Eye (tissue), 1 donor: Measurements from ENCODE around the gene TP53I3.
A peak's percentile ranks its signal among the peaks of the same experiment; 100 is the strongest.
"Not testable (repeated sequence)": the region's sequence is repeated elsewhere in the genome, so short reads cannot be mapped to it uniquely, and the experiment has no call there.

Source experiments
- DNase-seq: peaks from one replicate; pipeline ENCODE4 v3.0.0-alpha.2; 2015

Gene TP53I3, protein sequence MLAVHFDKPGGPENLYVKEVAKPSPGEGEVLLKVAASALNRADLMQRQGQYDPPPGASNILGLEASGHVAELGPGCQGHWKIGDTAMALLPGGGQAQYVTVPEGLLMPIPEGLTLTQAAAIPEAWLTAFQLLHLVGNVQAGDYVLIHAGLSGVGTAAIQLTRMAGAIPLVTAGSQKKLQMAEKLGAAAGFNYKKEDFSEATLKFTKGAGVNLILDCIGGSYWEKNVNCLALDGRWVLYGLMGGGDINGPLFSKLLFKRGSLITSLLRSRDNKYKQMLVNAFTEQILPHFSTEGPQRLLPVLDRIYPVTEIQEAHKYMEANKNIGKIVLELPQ

DNA sequence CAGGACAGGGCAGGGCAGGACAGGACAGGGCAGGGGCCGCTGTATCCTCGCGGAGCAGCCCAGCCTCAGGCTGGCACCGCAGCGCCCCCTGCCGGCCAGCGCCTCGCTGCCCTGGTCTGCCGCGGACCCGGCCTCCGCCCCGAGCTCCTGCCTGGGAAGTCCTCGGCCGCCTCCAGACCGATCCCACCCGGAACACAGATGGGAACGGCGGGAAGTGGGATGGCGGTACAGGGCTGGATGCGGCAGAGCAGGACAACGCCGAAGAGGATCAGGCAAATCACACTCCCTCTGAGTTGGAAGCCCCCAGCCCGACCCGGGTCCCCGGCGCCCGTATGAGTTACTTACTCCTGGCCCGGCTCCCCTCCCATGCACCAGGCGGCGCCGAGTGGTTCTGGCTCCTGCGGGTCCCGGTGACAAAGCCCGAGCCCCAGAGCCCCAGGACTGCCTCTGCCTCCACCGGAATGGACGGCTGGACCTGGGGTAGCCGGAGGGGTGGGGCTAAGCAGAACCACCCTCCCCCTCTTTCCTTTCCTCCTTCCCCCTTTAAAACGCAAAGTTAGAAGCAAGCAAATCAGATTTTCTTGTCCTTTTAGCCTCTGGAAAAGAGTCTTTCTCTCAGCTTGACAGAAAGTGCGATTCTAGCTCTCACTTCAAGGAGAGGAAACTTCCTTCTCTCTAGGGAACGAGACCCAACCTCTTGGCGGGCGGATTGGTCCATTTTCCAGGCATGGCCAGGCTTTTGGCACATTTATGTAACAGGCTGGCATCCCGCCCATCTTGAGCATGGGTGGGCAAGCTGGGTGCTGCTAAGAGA, at the start of gene TP53I3:
TP53I3 (minus strand) TSS at position 449 of the 814 bp plus-strand sequence. CDS start 508 bp downstream, outside the sequence.
- DNase-seq: peak; percentile 97

DNA sequence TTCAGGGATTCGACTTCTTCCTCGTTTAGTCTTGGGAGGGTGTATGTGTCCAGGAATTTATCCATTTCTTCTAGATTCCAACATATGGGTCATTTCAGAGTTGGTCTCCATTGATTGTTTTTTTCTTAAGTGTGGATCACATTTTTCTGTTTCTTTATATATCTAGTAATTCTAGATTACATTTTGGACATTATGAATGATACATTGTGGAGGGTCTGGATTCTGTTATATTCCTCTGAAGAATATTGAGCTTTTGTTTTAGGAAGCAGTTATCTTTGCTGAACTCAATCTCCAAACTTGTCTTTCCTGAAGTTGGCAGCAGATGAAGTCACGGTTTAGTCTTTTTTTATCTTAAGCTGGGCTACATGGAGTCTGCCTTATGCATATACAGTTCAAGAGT, 47.9 kb upstream of the TP53I3 start:
- DNase-seq: no peak

DNA sequence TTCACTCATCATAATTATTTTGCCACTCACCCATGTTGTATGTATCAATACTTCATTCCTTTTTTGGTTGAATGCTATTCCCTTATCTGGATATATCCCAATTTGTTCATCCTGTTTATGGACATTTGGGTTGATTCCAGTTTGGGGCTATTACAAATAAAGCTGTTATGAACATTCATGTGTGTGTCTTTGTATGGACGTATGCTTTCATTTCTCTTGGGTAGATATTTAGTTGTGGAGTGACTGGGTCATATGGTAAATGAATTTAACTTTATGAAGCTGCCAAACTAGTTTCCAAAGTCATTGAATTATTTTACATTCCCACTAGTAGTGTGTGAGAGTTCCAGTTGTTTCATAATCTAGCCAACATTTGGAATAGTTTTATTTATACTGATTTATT, 41.3 kb upstream of the TP53I3 start:
- DNase-seq: no peak

DNA sequence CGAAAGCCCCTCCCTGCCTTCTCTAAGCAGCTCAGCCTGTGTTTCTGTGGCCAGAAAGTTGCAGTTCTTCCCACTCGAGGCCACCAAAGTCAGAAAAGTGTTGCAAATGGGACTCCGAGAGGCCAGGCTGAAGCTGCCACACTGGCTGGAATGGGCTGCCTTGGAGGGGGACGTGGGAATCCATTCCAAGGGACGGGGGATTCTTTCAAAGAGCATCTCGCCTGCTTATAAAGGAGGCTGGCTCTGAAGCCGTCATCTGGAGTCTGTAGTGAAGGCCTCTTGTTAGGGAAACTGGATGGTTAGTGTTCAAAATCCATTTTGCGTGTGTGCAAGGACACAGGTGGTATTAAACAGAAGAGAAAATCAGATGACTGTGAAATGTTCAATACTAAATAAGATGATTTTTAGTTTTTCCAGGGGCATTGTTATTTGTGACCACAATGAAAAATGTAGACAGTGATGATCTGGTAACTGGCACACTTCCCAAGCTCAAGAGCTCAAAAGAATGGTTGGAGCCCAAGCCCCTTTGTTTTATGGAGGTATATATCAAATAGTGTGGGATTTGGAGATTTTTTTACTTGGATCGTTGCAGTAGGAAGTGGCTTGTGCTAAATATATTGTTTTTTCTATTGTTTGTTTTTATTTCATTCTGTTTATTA, 39.4 kb upstream of the TP53I3 start:
- DNase-seq: peak; percentile 91

DNA sequence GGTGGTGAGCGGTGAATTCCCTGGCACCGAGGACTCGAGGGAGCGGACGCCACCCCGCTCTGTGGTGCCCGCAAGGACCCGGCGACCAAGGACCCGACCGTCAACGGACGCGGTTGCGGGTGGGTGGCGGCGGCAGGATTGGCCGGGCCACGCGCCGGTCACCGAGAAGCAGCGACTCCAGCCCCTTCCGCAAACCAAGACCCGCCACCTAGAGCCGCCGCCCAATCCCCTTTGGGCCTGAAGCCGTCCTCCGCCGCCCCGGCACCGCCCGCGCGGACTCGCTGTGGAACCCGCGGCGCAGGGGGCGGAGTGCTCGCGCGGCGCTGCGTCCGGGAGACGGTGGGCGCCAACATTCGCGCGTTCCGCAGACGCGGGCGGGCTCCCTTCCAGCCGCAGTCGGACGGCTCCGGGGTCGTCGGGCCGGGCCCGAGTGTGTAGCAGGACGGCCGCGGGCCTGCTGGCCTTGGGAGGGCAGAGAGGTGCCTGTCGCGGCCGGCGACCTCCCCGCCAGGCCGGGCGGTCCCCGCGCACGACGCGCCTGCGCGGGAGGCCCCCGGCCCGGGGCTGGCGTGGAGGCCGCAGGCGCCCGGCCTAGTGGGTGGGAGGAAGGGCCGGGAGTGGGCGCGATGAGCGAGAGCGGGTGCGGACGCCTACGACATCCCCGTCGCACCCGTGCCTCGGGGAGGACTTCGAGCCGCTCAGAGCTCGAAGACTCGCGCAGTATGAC, 38.7 kb upstream of the TP53I3 start, which contains the start of the genes FAM228B and PFN4:
FAM228B (plus strand) TSS at position 275 of the 727 bp plus-strand sequence. CDS start 893 bp downstream, outside the sequence.
PFN4 (minus strand) TSS at position 140 of the 727 bp plus-strand sequence. CDS start 799 bp downstream, outside the sequence.
- DNase-seq: peak; percentile 92

DNA sequence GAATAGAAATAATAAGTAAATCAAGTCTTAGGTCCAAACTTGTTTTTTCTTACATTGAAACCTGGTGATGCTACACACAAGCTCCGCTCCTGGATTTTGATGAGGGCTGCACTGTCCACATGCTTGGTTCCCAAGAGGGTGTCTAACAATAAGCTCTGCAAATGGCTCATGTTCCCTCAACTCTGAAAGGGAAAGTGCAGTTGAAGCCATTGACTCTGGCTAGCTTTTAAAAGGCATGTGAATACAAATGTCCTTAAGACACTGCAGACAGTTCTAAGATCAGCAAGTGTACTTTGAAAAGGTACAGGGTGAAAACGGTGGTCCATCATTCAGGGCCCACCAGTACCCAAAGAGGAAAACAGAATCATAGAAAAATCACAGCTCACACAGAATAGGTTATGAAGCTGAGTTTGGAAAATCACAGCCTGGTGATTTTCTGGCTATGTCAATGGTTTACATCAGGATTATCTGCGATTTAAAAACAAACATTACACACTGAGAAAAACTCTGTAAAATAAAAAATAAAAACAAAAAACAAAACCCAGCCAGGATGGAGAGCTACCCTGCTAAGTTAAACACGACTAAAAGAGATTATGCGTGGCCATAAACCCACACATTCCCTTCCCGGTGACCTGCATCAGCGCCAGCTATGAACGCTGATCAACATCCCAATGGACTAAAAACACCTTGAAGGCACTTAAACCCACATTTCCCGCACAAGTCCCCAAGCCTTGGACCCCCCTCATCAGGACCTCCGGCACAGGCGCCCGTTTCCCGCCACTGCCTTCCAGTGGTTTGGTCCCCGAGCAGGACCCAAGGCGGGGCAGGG, 37.9 kb upstream of the TP53I3 start:
- no peak for DNase-seq

DNA sequence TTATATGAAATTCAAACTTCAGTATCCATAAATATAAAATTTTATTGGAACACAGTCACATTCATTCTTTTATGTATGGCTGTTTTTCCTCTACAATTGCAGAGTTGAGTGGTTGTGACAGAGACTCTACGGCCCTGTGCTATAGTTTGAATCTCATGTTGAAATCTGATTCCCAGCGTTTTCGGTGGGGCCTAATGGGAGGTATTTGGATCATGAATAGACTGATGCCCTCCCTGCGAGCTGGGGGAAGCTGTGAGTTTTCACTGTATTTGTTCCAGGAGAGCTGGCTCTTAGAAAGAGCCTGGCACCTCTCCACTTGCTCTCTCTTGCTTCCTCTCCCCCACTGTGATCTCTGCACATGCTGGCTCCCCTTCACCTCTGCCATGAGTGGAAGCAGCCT, 36.8 kb upstream of the TP53I3 start:
- DNase-seq: peak; percentile 39

DNA sequence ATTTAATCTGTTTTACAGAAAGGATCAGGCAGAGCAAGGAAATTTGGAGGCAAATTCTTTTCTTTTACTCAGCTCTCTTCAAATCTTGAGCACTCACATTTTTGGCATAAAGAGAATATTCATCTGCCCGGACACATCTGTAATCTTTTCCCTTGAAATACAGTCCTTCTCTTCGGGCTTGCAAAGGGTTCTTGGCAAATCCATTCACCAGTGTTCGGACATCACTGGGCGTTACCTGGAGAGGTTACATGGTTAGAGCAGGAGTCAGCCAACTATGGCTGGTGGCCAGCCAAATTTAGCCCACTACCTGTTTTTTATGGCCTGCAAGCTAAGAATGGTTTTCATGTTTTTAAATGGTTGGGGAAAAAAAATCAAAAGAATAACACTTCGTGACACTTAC, 36.4 kb upstream of the TP53I3 start:
- DNase-seq: no peak

DNA sequence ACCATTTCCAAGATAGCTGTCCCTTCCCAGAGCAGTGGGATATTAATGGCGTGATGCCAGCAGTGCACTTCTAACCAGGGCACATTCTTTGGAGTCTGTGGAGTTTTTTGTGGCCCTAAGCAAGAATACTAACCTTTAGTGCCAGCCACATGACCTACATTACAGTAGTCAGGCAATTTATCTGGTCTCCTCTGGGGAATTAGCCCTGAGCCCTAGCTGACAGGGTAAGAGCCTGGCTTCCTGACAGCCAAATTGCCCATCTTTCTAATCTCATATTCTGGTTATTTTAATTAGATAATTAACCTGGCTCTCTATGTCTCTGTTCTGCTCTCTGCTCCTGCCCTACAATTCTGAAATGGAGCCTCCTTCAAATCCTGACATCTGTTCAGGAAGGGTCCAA, 33.3 kb upstream of the TP53I3 start:
- DNase-seq: no peak

DNA sequence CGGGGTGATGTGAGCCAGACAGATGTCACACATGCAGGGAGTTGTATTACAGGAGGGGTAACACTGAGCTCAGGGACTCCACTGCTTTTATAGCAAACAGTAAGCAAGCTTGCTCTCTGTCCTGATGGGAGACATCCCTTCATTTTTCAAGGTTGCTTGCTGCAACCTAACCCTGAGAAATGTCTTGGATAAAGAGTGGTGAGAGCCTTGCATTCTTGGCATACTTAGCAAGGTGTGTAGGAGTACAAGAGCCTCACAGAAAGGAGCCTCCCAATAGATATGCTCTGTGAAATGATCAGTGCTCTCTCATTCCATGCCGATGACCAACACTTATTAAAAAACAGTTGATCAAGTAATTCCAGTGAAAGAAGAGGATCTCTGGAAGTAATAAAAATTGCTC, 30.4 kb upstream of the TP53I3 start:
- no peak for DNase-seq

DNA sequence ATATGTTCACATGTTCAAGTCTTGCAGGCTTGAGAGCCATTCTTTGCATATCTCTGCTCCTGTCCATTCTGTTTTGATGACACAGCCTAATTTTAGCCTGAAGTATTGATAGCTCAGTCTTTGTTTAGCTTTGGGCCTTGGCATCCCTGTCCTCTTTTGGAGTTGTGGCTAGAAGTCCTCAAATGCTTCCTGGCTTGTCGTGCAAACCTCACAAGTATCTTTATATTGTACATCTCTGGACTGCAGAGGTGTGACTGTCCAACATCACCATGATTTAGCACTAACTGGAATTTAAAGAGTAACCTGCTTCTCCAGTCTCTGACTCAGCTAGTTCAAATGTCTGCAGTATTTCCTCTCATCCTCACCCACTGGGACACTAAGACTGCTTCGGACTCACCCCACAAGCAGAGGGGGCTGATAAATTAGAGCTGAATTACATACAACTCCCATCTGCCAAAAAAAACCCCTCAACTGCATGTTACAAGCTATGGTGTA, 26.8 kb upstream of the TP53I3 start:
- DNase-seq: no peak

DNA sequence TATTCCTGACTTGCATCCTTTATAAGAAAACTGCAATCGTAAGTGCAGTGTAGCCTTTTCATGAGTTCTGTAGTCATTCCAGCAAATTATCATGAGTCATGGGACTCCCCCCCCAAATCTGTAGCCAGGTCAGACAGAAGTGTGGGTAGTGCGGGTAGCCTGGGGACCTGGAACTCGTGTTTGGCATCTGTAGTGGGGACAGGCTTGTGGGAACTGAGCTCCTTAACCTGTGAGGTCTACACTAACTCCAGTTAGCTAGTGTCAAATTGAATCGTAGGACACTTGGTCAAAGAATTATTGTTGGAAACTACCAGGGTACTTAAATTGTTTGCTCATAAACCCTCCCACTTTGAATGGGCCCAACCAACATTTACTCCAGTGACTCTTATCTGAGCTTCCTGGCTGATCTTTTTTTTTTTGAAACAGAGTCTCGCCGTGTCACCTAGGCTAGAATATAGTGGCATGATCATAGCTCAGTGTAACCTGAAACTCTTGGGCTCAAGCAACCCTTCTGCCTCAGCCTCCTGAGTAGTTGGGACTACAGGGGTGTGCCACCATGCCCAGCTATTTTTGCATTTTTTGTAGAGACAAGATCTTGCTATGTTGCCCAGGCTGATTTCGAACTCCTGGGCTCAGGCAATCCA, 26.1 kb upstream of the TP53I3 start:
- no peak for DNase-seq

DNA sequence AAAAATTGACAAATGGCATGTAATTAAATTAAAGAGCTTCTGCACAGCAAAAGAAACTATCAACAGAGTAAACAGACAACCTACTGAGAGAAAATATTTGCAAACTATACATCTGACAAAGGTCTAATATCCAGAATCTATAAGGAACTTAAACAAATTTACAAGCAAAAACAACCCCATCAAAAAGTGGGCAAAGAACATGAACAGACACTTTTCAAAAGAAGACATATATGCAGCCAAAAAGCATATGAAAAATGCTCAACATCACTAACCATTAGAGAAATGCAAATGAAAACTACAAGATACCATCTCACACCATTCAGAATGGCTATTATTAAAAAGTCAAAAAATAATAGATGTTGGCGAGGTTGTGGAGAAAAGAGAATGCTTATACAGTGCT, 24.8 kb upstream of the TP53I3 start:
- DNase-seq: not testable (repeated sequence)

DNA sequence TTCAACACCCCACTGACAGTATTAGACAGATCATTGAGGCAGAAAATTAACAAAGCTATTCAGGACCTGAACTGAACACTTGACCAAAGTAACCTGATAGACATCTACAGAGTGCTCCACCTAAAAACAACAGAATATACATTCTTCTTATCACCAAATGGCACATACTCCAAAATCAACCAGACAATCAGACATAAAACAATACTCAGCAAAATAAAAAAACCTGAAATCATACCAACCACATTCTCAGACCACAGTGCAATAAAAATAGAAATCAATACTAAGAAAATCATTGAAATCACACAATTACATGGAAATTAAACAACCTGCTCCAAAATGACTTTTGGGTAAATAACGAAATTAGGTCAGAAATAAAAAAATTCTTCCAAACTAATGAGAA, 22.7 kb upstream of the TP53I3 start:
- DNase-seq: no peak

DNA sequence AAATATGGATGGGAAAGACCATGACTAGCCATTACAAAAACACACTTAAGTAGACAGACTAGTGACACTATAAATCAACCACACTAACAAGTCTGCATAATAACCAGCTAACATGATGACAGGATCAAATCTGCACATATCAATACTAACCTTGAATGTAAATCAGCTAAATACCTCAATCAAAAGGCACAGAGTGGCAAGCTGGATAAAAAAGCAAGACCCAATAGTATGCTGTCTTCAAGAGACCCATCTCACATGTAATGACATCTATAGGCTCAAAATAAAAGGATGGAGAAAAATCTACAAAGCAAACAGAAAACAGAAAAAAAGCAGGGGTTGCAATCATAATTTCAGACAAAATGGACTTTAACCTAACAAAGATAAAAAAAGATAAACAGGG, 22.2 kb upstream of the TP53I3 start:
- no peak for DNase-seq

DNA sequence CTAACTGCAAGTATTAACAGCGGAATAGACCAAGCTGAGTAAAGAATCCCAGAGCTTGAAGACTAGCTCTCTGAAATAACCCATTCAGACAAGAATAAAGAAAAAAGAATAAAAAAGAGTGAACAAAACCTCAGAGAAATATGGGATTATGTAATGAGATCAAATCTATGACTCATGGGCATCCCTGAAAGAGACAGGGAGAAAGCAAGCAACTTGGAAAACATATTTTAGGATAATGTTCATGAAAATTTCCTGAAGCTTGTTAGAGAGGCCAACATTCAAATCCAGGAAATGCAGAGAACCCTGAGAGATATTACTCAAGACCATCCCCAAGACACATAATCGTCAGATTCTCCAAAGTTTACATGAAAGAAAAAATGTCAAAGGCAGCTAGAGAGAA, 21.2 kb upstream of the TP53I3 start:
- no peak for DNase-seq

DNA sequence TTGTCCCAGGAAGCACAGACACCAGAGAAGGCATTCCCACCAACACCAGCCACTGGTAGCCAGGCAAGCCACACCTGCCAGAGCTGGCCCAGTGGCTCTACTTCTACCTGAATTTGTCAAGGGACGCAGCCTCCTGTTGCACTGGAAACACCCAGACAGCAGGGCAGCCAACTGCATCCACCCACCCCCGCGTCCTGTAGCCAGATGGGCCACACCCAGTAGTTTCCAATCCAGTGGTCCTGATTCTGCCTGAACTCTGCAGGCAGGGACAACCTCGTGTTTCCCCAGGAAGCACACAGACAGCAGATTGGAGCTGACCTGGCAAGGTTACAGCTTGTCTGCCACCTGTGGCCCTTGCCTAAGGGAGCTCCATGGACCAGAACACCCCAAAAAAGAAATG, 20.3 kb upstream of the TP53I3 start:
- DNase-seq: no peak

DNA sequence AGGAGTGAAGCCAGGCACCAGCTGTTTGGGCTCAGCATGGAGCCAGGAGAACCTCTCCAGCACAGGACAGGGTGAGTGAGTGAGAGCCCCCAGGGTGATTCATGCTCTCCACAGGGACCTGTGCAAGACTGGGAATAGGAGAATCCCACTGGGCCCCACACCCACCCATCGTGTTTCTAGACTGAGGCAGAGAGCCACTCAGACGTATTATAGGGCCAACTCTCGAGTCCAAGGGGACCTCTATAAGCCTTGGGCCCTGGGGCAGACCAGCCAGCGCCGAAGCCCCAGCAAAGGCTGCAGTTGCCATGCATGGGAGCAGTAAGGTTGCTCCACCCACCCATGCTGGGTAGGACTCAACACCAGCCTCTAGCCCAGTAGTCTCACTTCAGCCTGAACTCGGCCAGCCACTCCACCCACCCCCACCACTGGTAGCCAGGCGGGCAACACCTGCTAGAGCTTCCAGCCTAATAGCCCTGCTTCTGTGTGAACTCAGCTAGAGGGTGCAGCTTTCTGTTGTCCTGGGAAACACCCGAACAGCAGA, 19.5 kb upstream of the TP53I3 start:
- no peak for DNase-seq

DNA sequence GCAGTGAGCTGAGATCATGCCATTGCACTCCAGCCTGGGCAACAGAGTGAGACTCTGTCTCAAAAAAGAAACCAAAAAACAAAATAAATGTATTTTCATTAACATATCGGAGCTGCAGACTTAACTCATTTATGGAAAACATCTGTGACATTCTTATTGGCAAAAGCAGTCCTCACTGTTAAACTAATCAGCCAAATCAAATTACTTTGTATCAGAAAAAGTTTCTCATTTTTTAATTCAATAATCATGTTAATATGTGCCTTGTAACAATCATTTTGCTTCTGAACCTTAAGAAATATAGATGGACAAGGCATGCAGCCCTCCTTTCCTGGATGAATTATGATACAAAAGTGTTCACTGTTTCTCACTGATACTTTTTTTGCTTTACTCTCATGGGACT, 18.0 kb upstream of the TP53I3 start:
- DNase-seq: no peak

DNA sequence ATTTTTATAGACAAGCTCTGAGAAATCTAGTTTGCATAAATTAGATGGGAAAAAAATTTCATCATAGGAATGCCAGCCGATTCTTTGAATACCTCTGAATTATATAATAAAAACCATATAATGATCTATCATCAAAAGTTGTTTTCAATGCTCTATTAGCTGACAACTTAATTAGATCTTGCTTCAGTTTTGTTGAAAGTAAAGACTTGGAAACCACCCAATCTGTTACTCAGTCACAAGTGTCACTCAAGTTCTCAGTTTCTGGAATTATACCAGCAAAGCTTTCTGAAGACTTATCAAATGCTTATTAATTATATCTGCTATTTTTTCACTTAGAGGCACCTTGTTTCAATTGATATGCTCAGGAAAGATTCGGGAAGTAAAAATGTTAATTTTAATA, 17.4 kb upstream of the TP53I3 start:
- no peak for DNase-seq

DNA sequence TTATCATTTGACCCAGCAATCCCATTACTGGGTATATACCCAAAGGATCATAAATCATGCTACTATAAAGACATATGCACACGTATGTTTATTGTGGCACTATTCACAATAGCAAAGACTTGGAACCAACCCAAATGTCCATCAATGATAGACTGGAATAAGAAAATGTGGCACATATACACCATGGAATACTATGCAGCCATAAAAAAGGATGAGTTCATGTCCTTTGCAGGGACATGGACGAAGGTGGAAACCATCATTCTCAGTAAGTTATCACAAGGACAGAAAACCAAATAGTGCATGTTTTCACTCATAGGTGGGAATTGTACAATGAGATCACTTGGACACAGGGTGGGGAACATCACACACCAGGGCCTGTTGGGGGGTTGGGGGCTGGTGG, 16.1 kb upstream of the TP53I3 start:
- DNase-seq: not testable (repeated sequence)
